Measurements from ENCODE around the gene FAM181A.

Gene FAM181A

GRCh38 chr14:93926873-93927799, at the start of gene FAM181A:
FAM181A (plus strand) TSS chr14:93927344; CDS start chr14:93928286, 942 bp downstream.
- DNase-seq (ENCODE audit: extremely low read depth, low read depth): no peak
- TF ChIP-seq CTCF (IDR thresholded peaks at IDR 0.05; ENCODE audit: low read depth, low read length): no peak

GRCh38 chr14:93878212-93878611, 48.9 kb upstream of the FAM181A start:
- no peak for DNase-seq (ENCODE audit: extremely low read depth, low read depth)
- TF ChIP-seq CTCF (IDR thresholded peaks at IDR 0.05; ENCODE audit: low read depth, low read length): no peak

GRCh38 chr14:93878871-93879270, 48.3 kb upstream of the FAM181A start:
- no peak for DNase-seq (ENCODE audit: extremely low read depth, low read depth)
- TF ChIP-seq CTCF (IDR thresholded peaks at IDR 0.05; ENCODE audit: low read depth, low read length): no peak

- TF ChIP-seq CTCF (IDR thresholded peaks at IDR 0.05; ENCODE audit: low read depth, low read length): no peak
- DNase-seq (ENCODE audit: extremely low read depth, low read depth): no peak
Observed at GRCh38 chr14:93879362-93879983, 47.7 kb upstream of the FAM181A start.

- no peak for TF ChIP-seq CTCF (IDR thresholded peaks at IDR 0.05; ENCODE audit: low read depth, low read length)
- DNase-seq (ENCODE audit: extremely low read depth, low read depth): peak; percentile 48
Observed at GRCh38 chr14:93880021-93880820, 46.9 kb upstream of the FAM181A start.

- DNase-seq (ENCODE audit: extremely low read depth, low read depth): no peak
Observed at GRCh38 chr14:93884950-93885349, 42.2 kb upstream of the FAM181A start.

More at GRCh38 chr14:93884950-93885349, 42.2 kb upstream of the FAM181A start:
- no peak for TF ChIP-seq CTCF (IDR thresholded peaks at IDR 0.05; ENCODE audit: low read depth, low read length)
